ENCODE data around the gene HTT. TPM values are rescaled to one million over a fixed set of nuclear protein-coding genes. Genes with fewer than 3 reads are reported as not detected.

The HTT gene
- total RNA-seq, 2 donors from 2014 or later, result 104 to 109 TPM

- H3K27me3 Mint-ChIP-seq (ENCODE audit: insufficient read depth), result no peaks in the 10 kb centered on the region
- H3K4me3 Mint-ChIP-seq, result no peak overlapping the region
- H3K36me3 Mint-ChIP-seq (ENCODE audit: low read depth), result peaks cover 52% of the 10 kb centered on the region
- Histone ChIP-seq H3K27me3 (ENCODE audit: control insufficient read depth, insufficient read depth, low read length, poor library complexity, severe bottlenecking) (no peaks in the 10 kb centered on the region), H3K9ac (ENCODE audit: extremely low read depth, low read length, poor library complexity, severe bottlenecking) (no peak overlapping the region), H3K4me3 (ENCODE audit: low read length) (no peak overlapping the region), H3K9me3 (ENCODE audit: control insufficient read depth, low read length) (no peaks in the 10 kb centered on the region), H3K27ac (ENCODE audit: low read depth, low read length) (peak overlapping the region; percentile 73), H3K4me1 (ENCODE audit: control insufficient read depth, insufficient read depth, low read length) (no peaks in the 10 kb centered on the region), H3K36me3 (ENCODE audit: control insufficient read depth, insufficient read depth, low read length) (peaks cover 36% of the 10 kb centered on the region)
- no peak for DNase-seq
- TF ChIP-seq CTCF (conservative IDR thresholded peaks at IDR 0.05), result no peak
- H3K9me3 Mint-ChIP-seq, result no peaks in the 10 kb centered on the region
- peak overlapping the region; percentile 35 for H3K27ac Mint-ChIP-seq
- WGBS, 2 experiments (ENCODE audit: insufficient coverage in 1 of 2, insufficient read length in 1 of 2), result 91 to 95% methylated on average over 8 to 11 of the region's 11 CpGs
- peaks cover 5% of the 10 kb centered on the region for H3K4me1 Mint-ChIP-seq
These were observed 164.8 kb downstream of the HTT start for GRCh38 chr4:3239303-3239702.

DNA sequence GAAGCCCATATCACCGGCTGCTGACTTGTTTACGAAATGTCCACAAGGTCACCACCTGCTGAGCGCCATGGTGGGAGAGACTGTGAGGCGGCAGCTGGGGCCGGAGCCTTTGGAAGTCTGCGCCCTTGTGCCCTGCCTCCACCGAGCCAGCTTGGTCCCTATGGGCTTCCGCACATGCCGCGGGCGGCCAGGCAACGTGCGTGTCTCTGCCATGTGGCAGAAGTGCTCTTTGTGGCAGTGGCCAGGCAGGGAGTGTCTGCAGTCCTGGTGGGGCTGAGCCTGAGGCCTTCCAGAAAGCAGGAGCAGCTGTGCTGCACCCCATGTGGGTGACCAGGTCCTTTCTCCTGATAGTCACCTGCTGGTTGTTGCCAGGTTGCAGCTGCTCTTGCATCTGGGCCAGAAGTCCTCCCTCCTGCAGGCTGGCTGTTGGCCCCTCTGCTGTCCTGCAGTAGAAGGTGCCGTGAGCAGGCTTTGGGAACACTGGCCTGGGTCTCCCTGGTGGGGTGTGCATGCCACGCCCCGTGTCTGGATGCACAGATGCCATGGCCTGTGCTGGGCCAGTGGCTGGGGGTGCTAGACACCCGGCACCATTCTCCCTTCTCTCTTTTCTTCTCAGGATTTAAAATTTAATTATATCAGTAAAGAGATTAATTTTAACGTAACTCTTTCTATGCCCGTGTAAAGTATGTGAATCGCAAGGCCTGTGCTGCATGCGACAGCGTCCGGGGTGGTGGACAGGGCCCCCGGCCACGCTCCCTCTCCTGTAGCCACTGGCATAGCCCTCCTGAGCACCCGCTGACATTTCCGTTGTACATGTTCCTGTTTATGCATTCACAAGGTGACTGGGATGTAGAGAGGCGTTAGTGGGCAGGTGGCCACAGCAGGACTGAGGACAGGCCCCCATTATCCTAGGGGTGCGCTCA lies 165.8 kb downstream of the HTT start:
- no peaks in the 10 kb centered on the region for H3K9me3 ChIP-seq (ENCODE audit: control insufficient read depth, low read length)
- H3K27ac ChIP-seq (ENCODE audit: low read depth, low read length), result peak overlapping the region; percentile 73
- no peaks in the 10 kb centered on the region for H3K27me3 Mint-ChIP-seq (ENCODE audit: insufficient read depth)
- no peak overlapping the region for H3K9ac ChIP-seq (ENCODE audit: extremely low read depth, low read length, poor library complexity, severe bottlenecking)
- no peaks in the 10 kb centered on the region for H3K4me1 ChIP-seq (ENCODE audit: control insufficient read depth, insufficient read depth, low read length)
- H3K4me3 ChIP-seq (ENCODE audit: low read length), result no peak overlapping the region
- H3K27me3 ChIP-seq (ENCODE audit: control insufficient read depth, insufficient read depth, low read length, poor library complexity, severe bottlenecking), result no peaks in the 10 kb centered on the region
- TF ChIP-seq CTCF (conservative IDR thresholded peaks at IDR 0.05), result no peak
- DNase-seq, result no peak
- 93 to 96% methylated on average over 19 to 29 of the region's 29 CpGs for WGBS, 2 experiments (ENCODE audit: insufficient coverage in 1 of 2, insufficient read length in 1 of 2)
- H3K27ac Mint-ChIP-seq, result no peak overlapping the region
- H3K4me1 Mint-ChIP-seq, result peaks cover 5% of the 10 kb centered on the region
- no peak overlapping the region for H3K4me3 Mint-ChIP-seq
- no peaks in the 10 kb centered on the region for H3K9me3 Mint-ChIP-seq
- peaks cover 28% of the 10 kb centered on the region for H3K36me3 ChIP-seq (ENCODE audit: control insufficient read depth, insufficient read depth, low read length)
- H3K36me3 Mint-ChIP-seq (ENCODE audit: low read depth), result peaks cover 46% of the 10 kb centered on the region

DNA sequence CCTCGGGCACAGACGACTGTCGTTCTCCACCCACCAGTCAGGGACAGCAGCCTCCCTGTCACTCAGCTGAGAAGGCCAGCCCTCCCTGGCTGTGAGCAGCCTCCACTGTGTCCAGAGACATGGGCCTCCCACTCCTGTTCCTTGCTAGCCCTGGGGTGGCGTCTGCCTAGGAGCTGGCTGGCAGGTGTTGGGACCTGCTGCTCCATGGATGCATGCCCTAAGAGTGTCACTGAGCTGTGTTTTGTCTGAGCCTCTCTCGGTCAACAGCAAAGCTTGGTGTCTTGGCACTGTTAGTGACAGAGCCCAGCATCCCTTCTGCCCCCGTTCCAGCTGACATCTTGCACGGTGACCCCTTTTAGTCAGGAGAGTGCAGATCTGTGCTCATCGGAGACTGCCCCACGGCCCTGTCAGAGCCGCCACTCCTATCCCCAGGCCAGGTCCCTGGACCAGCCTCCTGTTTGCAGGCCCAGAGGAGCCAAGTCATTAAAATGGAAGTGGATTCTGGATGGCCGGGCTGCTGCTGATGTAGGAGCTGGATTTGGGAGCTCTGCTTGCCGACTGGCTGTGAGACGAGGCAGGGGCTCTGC lies 166.5 kb downstream of the HTT start:
- H3K9me3 Mint-ChIP-seq, result no peaks in the 10 kb centered on the region
- 90 to 93% methylated on average over 12 to 13 of the region's 13 CpGs for WGBS, 2 experiments (ENCODE audit: insufficient coverage in 1 of 2, insufficient read length in 1 of 2)
- no peak overlapping the region for H3K27ac Mint-ChIP-seq
- Histone ChIP-seq H3K27me3 (ENCODE audit: control insufficient read depth, insufficient read depth, low read length, poor library complexity, severe bottlenecking) (no peaks in the 10 kb centered on the region), H3K9ac (ENCODE audit: extremely low read depth, low read length, poor library complexity, severe bottlenecking) (no peak overlapping the region), H3K36me3 (ENCODE audit: control insufficient read depth, insufficient read depth, low read length) (peaks cover 22% of the 10 kb centered on the region), H3K4me3 (ENCODE audit: low read length) (no peak overlapping the region), H3K27ac (ENCODE audit: low read depth, low read length) (no peak overlapping the region), H3K9me3 (ENCODE audit: control insufficient read depth, low read length) (no peaks in the 10 kb centered on the region), H3K4me1 (ENCODE audit: control insufficient read depth, insufficient read depth, low read length) (no peaks in the 10 kb centered on the region)
- no peak for DNase-seq
- peaks cover 42% of the 10 kb centered on the region for H3K36me3 Mint-ChIP-seq (ENCODE audit: low read depth)
- no peak overlapping the region for H3K4me3 Mint-ChIP-seq
- H3K27me3 Mint-ChIP-seq (ENCODE audit: insufficient read depth), result no peaks in the 10 kb centered on the region
- peaks cover 5% of the 10 kb centered on the region for H3K4me1 Mint-ChIP-seq
- no peak for TF ChIP-seq CTCF (conservative IDR thresholded peaks at IDR 0.05)
